ENCODE results near the gene TOGARAM2.

GRCh38 chr2:28976584-28976983 lies 4.5 kb upstream of the TOGARAM2 start:
- TF ChIP-seq POLR2A (IDR thresholded peaks at IDR 0.05; ENCODE audit: low read depth, low read length) (no peak), TAF1 (IDR thresholded peaks at IDR 0.05; ENCODE audit: low read depth, low read length) (no peak), POLR2AphosphoS5 (IDR thresholded peaks at IDR 0.05; ENCODE audit: low read depth, low read length) (no peak)

Measured in GM12891 (cell line).